HG03460 (cell line): ENCODE results near the gene RBM14.
A peak's percentile ranks its signal among the peaks of the same experiment; 100 is the strongest.
"Not testable (repeated sequence)": the region's sequence is repeated elsewhere in the genome, so short reads cannot be mapped to it uniquely, and the experiment has no call there.

ENCODE experiments used
- ATAC-seq: cut with Tn5 transposase; IDR thresholded peaks from one replicate; pipeline ENCODE4 v1.9.1; 2021; ENCODE audit not compliant: unreplicated experiment

The RBM14 gene

GRCh38 chr11:66616379-66617154, at the start of gene RBM14:
Gene RBM14 (plus strand): TSS chr11:66616630. CDS start chr11:66616721, 91 bp downstream.
- ATAC-seq = peak; percentile 88

GRCh38 chr11:66567787-66568123, 48.7 kb upstream of the RBM14 start:
- no peak for ATAC-seq

GRCh38 chr11:66568124-66568916, 48.1 kb upstream of the RBM14 start, which contains the start of gene CTSF:
Gene CTSF (minus strand): TSS chr11:66568606. CDS start chr11:66568486, 120 bp downstream.
- ATAC-seq = no peak

GRCh38 chr11:66569076-66569475, 47.4 kb upstream of the RBM14 start:
- ATAC-seq = no peak

GRCh38 chr11:66570079-66570849, 46.2 kb upstream of the RBM14 start:
- ATAC-seq = no peak

- ATAC-seq = no peak
These were observed 45.6 kb upstream of the RBM14 start for GRCh38 chr11:66570850-66571180.

- no peak for ATAC-seq
These were observed 37.3 kb upstream of the RBM14 start for GRCh38 chr11:66579017-66579606.

- no peak for ATAC-seq
These were observed 35.6 kb upstream of the RBM14 start for GRCh38 chr11:66580803-66581202.

GRCh38 chr11:66581261-66581660, 35.2 kb upstream of the RBM14 start:
- ATAC-seq = no peak

- ATAC-seq = not testable (repeated sequence)
These were observed 33.8 kb upstream of the RBM14 start for GRCh38 chr11:66582565-66583147.

- not testable (repeated sequence) for ATAC-seq
These were observed 31.0 kb upstream of the RBM14 start for GRCh38 chr11:66585447-66585846.

GRCh38 chr11:66586136-66586535, 30.3 kb upstream of the RBM14 start:
- ATAC-seq = no peak

- not testable (repeated sequence) for ATAC-seq
These were observed 27.1 kb upstream of the RBM14 start for GRCh38 chr11:66589315-66589714.

GRCh38 chr11:66589996-66590675, 26.3 kb upstream of the RBM14 start:
- ATAC-seq = no peak

GRCh38 chr11:66591175-66591574, 25.3 kb upstream of the RBM14 start:
- ATAC-seq = no peak

- peak; percentile 80 for ATAC-seq
These were observed 23.8 kb upstream of the RBM14 start, which contains the start of the genes CCDC87 and CCS for GRCh38 chr11:66592457-66593302. Gene CCDC87 (minus strand): TSS chr11:66593063. CDS start chr11:66593015, 48 bp downstream. Gene CCS (plus strand): TSS chr11:66593185. CDS start chr11:66593262, 77 bp downstream.

- ATAC-seq = peak; percentile 14
These were observed 23.2 kb upstream of the RBM14 start for GRCh38 chr11:66593303-66593635.

- ATAC-seq = no peak
These were observed 22.8 kb upstream of the RBM14 start for GRCh38 chr11:66593650-66594049.

- no peak for ATAC-seq
These were observed 21.1 kb upstream of the RBM14 start for GRCh38 chr11:66595245-66595904.
